ENCODE data around the gene PRKCE. TPM values are rescaled to one million over a fixed set of nuclear protein-coding genes. Genes with fewer than 3 reads are reported as not detected.

PRKCE gene
- total RNA-seq, 4 donors from 2014 or later: 5.9 to 21.2 (median 18.5) TPM

DNA sequence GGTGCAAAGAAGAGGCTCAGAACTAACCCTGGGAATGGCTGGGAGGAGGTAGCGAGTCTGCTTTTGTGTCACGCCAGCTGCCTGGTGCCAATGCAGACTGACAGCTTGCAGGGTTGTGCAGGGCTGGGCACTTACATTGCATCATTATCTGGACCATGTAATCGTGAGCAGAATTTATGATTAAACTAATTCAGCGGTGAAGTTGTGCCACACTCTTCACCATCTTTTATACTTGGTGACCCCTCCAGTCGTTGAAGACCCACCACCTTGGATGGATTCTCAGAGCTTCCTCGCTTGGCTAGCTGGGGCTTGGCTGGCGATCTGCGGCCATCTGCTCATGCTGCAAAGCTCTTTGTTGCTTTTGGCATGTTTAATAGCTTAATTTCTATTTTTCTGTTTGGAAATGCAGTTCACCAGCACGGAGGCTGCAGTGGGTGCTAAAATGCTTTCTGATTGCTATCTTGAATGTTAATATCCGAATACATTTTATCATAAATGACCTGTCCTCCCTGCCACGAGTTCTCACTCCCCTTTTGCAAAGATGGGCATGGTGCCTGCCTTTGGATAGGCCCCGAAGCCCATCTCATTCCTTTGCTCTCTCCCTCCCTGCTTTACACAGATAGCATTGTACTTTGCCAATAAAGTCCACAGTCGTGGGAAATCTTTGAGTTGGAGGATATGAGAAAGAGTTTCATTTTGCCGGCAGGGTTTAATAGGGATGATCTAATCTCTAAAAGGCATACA lies 188.2 kb downstream of the PRKCE start:
- peak overlapping the region in 1 of 4 donors; percentile 27 for H3K27ac ChIP-seq
- peaks cover 0 to 57% (median 15%) of the 10 kb centered on the region in 3 donors for H3K4me1 ChIP-seq
- no peak for TF ChIP-seq POLR2A (IDR thresholded peaks at IDR 0.05)
- TF ChIP-seq CTCF (IDR thresholded peaks at IDR 0.05): no peak
- no peak for TF ChIP-seq POLR2AphosphoS5 (IDR thresholded peaks at IDR 0.05)
- TF ChIP-seq EP300 (IDR thresholded peaks at IDR 0.05): no peak
- WGBS, 2 donors (ENCODE audit: low coverage in 1 of 2): 26 to 35% methylated on average over 11 to 14 of the region's 14 CpGs
- no peaks in the 10 kb centered on the region for H3K36me3 ChIP-seq
- H3K9me3 ChIP-seq: no peaks in the 10 kb centered on the region
- H3K27me3 ChIP-seq: no peaks in the 10 kb centered on the region
- peak overlapping the region in 1 of 2 donors; percentile 13 for H3K4me3 ChIP-seq
- ATAC-seq: no peak

DNA sequence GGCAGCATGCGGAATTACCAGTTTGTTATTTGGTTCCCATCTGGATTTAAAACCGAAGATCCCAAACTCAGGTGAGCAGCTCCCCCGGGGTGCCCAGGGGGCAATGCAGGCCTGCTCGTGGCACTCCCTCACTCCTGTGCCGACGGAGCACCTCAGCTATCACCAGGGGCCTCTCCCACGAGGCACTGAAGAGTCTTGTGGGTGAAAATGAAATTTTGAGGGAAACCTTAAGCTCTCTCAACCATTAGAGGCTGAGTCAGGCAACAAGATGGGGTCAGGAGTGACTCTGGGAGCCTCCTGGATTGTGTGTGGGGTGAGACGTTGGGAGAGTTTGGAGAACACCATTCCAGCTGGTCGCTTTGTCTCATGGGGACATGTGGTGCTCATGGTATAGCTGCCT lies 189.0 kb downstream of the PRKCE start:
- no peaks in the 10 kb centered on the region for H3K36me3 ChIP-seq
- TF ChIP-seq EP300 (IDR thresholded peaks at IDR 0.05) (no peak), CTCF (IDR thresholded peaks at IDR 0.05) (no peak), POLR2A (IDR thresholded peaks at IDR 0.05) (no peak), POLR2AphosphoS5 (IDR thresholded peaks at IDR 0.05) (no peak)
- H3K4me1 ChIP-seq: peaks cover 0 to 65% (median 15%) of the 10 kb centered on the region in 3 donors
- H3K9me3 ChIP-seq: no peaks in the 10 kb centered on the region
- ATAC-seq: no peak
- H3K4me3 ChIP-seq: no peak overlapping the region
- WGBS, 2 donors (ENCODE audit: low coverage in 1 of 2): 84 to 94% methylated on average over 3 to 4 of the region's 9 CpGs
- peak overlapping the region in 1 of 4 donors; percentile 27 for H3K27ac ChIP-seq
- no peaks in the 10 kb centered on the region for H3K27me3 ChIP-seq

GRCh38 chr2:45841752-45842407 lies 190.4 kb downstream of the PRKCE start:
- ATAC-seq: no peak
- TF ChIP-seq CTCF (IDR thresholded peaks at IDR 0.05): no peak
- no peak for TF ChIP-seq EP300 (IDR thresholded peaks at IDR 0.05)
- TF ChIP-seq POLR2A (IDR thresholded peaks at IDR 0.05): no peak
- TF ChIP-seq POLR2AphosphoS5 (IDR thresholded peaks at IDR 0.05): no peak
- WGBS, 2 donors (ENCODE audit: low coverage in 1 of 2): 72 to 84% methylated on average over 4 of the region's 4 CpGs

DNA sequence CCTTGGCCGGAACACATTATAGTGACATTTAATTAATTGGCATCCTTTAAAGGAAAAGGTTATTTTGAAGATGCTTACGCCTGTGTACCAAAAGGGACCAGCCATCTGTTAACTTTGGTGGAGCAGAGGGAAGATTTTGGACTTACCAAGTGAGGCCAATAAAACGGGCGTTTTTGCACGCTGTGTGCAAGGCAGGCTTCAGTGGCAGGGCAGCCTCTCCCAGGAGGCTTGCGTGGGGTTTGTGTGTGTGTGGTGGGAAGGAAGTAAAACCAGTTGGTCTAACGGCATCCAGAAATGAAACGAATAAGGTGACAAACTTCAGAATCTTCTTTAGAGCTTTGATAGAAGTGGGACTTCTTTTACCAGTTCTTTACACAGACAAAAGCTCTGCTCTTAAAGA lies 191.7 kb downstream of the PRKCE start:
- H3K27me3 ChIP-seq: no peaks in the 10 kb centered on the region
- no peak for TF ChIP-seq POLR2A (IDR thresholded peaks at IDR 0.05)
- no peak for TF ChIP-seq EP300 (IDR thresholded peaks at IDR 0.05)
- TF ChIP-seq POLR2AphosphoS5 (IDR thresholded peaks at IDR 0.05): no peak
- no peak for TF ChIP-seq CTCF (IDR thresholded peaks at IDR 0.05)
- no peak for ATAC-seq
- no peaks in the 10 kb centered on the region for H3K9me3 ChIP-seq
- H3K36me3 ChIP-seq: peaks cover 0 to 9% of the 10 kb centered on the region in 2 donors
- 82 to 85% methylated on average over 2 to 7 of the region's 8 CpGs for WGBS, 2 donors (ENCODE audit: low coverage in 1 of 2)
- H3K4me1 ChIP-seq: peaks cover 0 to 65% (median 15%) of the 10 kb centered on the region in 3 donors
- no peak overlapping the region for H3K4me3 ChIP-seq
- no peak overlapping the region for H3K27ac ChIP-seq

More at GRCh38 chr2:45841752-45842407, 190.4 kb downstream of the PRKCE start:
- Histone ChIP-seq H3K36me3 (peaks cover 0 to 9% of the 10 kb centered on the region in 2 donors), H3K27me3 (no peaks in the 10 kb centered on the region), H3K9me3 (no peaks in the 10 kb centered on the region), H3K4me3 (no peak overlapping the region), H3K4me1 (peaks cover 0 to 69% (median 15%) of the 10 kb centered on the region in 3 donors), H3K27ac (no peak overlapping the region)
